Transverse colon (tissue), 4 donors: ENCODE measurements around the gene SCARF1. TPM values are rescaled to one million over a fixed set of nuclear protein-coding genes. Genes with fewer than 3 reads are reported as not detected.
A peak's percentile ranks its signal among the peaks of the same experiment; 100 is the strongest.
"Not testable (repeated sequence)": the region's sequence is repeated elsewhere in the genome, so short reads cannot be mapped to it uniquely, and the experiment has no call there.

Experiments used
- DNase-seq: peaks from one replicate; pipeline ENCODE4 v3.0.0-alpha.2; 2019
- H3K27ac ChIP-seq, 4 donors: fragments of 200-600 bp; sonication (generic); 2 replicates each; pipeline ENCODE4 v1.5.1; 2016 to 2018; ENCODE audit warnings: inconsistent platforms in 4 of 4
- H3K27me3 ChIP-seq: fragments of 200-600 bp; sonication (generic); 2 replicates; pipeline ENCODE4 v1.5.1; 2017; ENCODE audit warnings: inconsistent platforms
- H3K36me3 ChIP-seq, 4 donors: fragments of 200-600 bp; sonication (generic); 2 replicates each; pipeline ENCODE4 v1.5.1; 2017 to 2019; ENCODE audit warnings: inconsistent platforms in 4 of 4
- H3K4me1 ChIP-seq, 4 donors: fragments of 200-600 bp; sonication (generic); 2 replicates each; pipeline ENCODE4 v1.5.1; 2017 to 2020; ENCODE audit warnings: inconsistent platforms in 4 of 4
- H3K4me3 ChIP-seq, 4 donors: fragments of 200-600 bp; sonication (generic); 1 replicate in 1 of 4; 2 replicates in 3 of 4; pipeline versions ENCODE4 v1.5.1 to v1.6.1; 2017 to 2019; ENCODE audit warnings: inconsistent platforms in 4 of 4
- H3K9me3 ChIP-seq, 2 donors: fragments of 200-600 bp; sonication (generic); 2 replicates each; pipeline ENCODE4 v1.5.1; 2017 to 2019; ENCODE audit warnings: inconsistent platforms in 2 of 2
- EP300 ChIP-seq: sonication (generic); formaldehyde crosslinking; IDR thresholded peaks from one replicate; pipeline ENCODE4 v1.6.1; 2017; ENCODE audit warnings: antibody characterized with exemption, low read depth
- POLR2A ChIP-seq: fragments of 450-650 bp; IDR thresholded peaks from one replicate; pipeline ENCODE4 v1.6.1; 2016; ENCODE audit warnings: antibody characterized with exemption, mild to moderate bottlenecking, moderate library complexity
- POLR2AphosphoS5 ChIP-seq, 3 donors: sonication (generic); formaldehyde crosslinking; IDR thresholded peaks; one replicate each; pipeline ENCODE4 v1.6.1; 2016; ENCODE audit warnings: antibody characterized with exemption in 3 of 3
- WGBS, 2 donors: methylation state at CpG; one replicate each; pipeline ENCODE4 v1.1.5; 2018; ENCODE audit warnings: low coverage in 1 of 2; 5-methylcytosine and 5-hydroxymethylcytosine counted together
- in situ Hi-C, 4 donors: fragments of 200-750 bp; cut with MboI; loops; one replicate each; pipeline versions ENCODE4 v1.15.0 to v1.15.1; 2017; ENCODE audit warnings: low sequenced_read_pairs in 3 of 4, low pct_ligation_motif_present in 1 of 4, low pct_unique_long_range_greater_than_20kb in 1 of 4
- intact Hi-C: fragments of 100-400 bp; cut with DNase I; formaldehyde crosslinking; loops from one replicate; pipeline ENCODE4 v1.15.1; 2023; ENCODE audit warnings: low total_unique reads
- total RNA-seq, 4 donors: library from RNA; depleted of rRNA; stranded (reverse); fragments of >200 nt; gene quantifications; one replicate each; pipeline ENCODE4 v1.1.0, GENCODE V29; 2016
- TF ChIP-seq, protein P1 (sequence below), 5 experiments: fragments of 200-600 bp in 3 of 5; fragments of 450-650 bp in 2 of 5; sonication (generic) in 3 of 5; IDR thresholded peaks; 1 replicate in 2 of 5; 2 replicates in 3 of 5; pipeline ENCODE4 v1.5.1; 2016 to 2017; ENCODE audit warnings: antibody characterized with exemption in 5 of 5, inconsistent platforms in 3 of 5, mild to moderate bottlenecking in 2 of 5, moderate library complexity in 1 of 5

SCARF1 gene, protein sequence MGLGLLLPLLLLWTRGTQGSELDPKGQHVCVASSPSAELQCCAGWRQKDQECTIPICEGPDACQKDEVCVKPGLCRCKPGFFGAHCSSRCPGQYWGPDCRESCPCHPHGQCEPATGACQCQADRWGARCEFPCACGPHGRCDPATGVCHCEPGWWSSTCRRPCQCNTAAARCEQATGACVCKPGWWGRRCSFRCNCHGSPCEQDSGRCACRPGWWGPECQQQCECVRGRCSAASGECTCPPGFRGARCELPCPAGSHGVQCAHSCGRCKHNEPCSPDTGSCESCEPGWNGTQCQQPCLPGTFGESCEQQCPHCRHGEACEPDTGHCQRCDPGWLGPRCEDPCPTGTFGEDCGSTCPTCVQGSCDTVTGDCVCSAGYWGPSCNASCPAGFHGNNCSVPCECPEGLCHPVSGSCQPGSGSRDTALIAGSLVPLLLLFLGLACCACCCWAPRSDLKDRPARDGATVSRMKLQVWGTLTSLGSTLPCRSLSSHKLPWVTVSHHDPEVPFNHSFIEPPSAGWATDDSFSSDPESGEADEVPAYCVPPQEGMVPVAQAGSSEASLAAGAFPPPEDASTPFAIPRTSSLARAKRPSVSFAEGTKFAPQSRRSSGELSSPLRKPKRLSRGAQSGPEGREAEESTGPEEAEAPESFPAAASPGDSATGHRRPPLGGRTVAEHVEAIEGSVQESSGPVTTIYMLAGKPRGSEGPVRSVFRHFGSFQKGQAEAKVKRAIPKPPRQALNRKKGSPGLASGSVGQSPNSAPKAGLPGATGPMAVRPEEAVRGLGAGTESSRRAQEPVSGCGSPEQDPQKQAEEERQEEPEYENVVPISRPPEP
- total RNA-seq, result 10 to 100 TPM; 11.2 to 63.2 (median 16.3) TPM

DNA sequence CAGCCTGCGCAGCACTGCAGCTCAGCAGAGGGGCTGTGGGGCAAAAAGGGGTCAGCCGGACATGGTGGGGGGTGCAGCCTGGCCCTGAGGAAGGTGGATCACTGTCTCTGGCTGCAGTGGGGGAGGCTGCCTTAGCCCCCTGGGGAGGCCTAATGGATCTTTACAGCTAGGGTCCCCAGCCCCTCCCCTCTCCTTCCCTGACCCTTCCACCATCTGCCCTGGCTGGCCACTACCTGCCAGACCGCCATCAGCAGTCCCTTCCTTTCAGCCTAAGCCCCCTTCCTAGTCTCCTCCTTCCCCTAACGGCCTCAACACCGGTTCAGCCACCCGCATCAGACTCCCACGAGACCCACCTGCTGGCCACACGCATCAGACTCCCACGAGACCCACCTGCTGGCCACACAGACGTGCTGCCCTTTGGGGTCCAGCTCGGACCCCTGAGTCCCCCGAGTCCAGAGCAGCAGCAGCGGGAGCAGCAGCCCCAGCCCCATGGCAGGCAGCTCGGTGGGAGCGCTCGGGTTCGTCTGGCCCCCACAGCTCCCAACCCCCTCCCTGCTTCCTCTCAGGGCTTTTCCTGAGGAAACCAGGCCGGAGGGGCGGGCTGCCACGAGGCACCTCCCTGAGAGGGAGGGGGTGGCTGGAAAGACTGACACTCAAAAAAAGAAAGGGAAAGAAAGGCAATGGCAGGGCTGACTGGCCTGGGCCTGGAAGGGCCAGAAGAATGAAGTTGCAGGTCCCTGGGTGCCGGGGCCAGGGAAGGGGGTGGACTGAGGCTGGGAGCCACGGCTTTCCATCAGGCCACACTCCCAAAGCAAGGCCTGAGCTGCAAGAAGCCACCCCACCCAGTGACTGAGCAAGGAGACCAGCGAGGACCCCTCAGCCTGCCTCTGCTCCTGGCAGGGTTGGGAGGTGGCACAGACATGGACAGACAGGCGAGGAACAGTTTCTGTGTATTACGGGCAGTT is at the start of gene SCARF1:
Gene SCARF1 (minus strand): TSS at position 526 of the 965 bp plus-strand sequence. CDS start 35 bp downstream, at position 491.
- peaks cover 0 to under 1% (median 0%) of the 10 kb centered on the region in 4 donors for H3K36me3 ChIP-seq
- H3K27ac ChIP-seq, result peak within 1 kb of the TSS; percentile 18 to 76 (median 50)
- 74 to 100% methylated on average over 1 to 22 of the region's 25 CpGs for WGBS, 2 donors
- no peaks in the 10 kb centered on the region for H3K9me3 ChIP-seq
- no peak for DNase-seq
- no peaks in the 10 kb centered on the region for H3K27me3 ChIP-seq
- peaks cover 17 to 38% (median 32%) of the 10 kb centered on the region in 4 donors for H3K4me1 ChIP-seq
- no peak for TF ChIP-seq POLR2A
- TF ChIP-seq POLR2AphosphoS5 (IDR thresholded peaks at IDR 0.05), result peak in 2 of 3 donors; percentile 26 to 53
- TF ChIP-seq, protein P1, sequence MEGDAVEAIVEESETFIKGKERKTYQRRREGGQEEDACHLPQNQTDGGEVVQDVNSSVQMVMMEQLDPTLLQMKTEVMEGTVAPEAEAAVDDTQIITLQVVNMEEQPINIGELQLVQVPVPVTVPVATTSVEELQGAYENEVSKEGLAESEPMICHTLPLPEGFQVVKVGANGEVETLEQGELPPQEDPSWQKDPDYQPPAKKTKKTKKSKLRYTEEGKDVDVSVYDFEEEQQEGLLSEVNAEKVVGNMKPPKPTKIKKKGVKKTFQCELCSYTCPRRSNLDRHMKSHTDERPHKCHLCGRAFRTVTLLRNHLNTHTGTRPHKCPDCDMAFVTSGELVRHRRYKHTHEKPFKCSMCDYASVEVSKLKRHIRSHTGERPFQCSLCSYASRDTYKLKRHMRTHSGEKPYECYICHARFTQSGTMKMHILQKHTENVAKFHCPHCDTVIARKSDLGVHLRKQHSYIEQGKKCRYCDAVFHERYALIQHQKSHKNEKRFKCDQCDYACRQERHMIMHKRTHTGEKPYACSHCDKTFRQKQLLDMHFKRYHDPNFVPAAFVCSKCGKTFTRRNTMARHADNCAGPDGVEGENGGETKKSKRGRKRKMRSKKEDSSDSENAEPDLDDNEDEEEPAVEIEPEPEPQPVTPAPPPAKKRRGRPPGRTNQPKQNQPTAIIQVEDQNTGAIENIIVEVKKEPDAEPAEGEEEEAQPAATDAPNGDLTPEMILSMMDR (IDR thresholded peaks at IDR 0.05), result no peak
- TF ChIP-seq EP300, result no peak
- H3K4me3 ChIP-seq, result peak within 1 kb of the TSS in 2 of 4 donors; percentile 10 to 16
- in situ Hi-C loops (no loop called here), intact Hi-C loops (loop anchor here (5.0 kb wide), 1 partner anchor 73 kb away; no protein-coding TSS in a partner anchor)

DNA sequence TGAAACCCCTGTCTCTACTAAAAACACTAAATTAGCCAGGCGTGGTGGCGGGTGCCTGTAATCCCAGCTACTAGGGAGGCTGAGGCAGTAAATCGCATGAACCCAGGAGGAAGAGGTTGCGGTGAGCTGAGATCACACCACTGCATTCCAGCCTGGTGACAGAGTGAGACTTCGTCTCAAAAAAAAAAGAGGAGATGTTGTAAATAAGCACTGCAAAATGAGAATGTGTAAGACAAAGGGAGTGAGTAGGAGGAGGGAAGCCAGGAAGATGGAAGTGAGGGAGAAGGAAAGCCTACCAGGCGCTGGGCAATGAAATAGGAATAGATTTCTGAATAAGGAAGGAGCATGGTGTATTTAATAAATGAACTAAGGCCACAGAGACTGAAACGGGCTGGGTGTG is 47.8 kb upstream of the SCARF1 start:
- 85 to 93% methylated on average over 5 to 7 of the region's 7 CpGs for WGBS, 2 donors

DNA sequence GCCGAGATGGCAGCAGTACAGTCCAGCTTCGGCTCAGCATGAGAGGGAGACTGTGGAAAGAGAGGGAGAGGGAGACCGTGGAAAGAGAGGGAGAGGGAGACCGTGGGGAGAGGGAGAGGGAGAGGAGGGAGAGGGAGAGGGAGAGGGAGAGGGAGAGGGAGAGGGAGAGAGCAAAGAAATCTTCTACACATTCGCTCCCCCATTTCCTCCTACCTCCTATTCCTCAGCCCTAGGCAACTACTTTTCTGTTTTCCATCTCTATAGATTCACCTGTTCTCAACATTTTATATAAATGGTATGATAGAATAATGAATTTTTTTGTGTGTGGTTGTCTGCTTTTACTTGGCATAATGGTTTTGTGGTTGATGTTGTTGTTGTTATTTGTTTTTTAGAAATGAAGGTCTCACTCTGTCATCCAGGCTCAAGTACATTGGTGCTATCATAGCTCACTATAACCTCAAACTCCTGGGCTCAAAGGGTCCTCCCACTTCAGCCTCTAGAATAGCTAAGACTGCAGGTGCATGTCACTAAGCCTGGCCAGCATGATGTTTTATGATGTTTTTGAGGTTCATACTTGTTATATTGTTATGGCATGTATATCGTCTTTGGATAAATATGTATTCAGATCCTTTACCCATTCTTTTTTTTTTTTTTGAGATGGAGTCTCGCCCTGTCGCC is 45.2 kb upstream of the SCARF1 start:
- 70 to 85% methylated on average over 1 to 8 of the region's 8 CpGs for WGBS, 2 donors
- no peaks in the 10 kb centered on the region for H3K36me3 ChIP-seq
- H3K27ac ChIP-seq, result no peak overlapping the region
- no peak overlapping the region for H3K4me3 ChIP-seq
- no peaks in the 10 kb centered on the region for H3K9me3 ChIP-seq
- no peak for TF ChIP-seq POLR2A
- TF ChIP-seq POLR2AphosphoS5 (IDR thresholded peaks at IDR 0.05), result no peak
- TF ChIP-seq, protein P1 (IDR thresholded peaks at IDR 0.05), result no peak
- TF ChIP-seq EP300, result no peak
- H3K27me3 ChIP-seq, result no peaks in the 10 kb centered on the region
- intact Hi-C loops (no loop called here), in situ Hi-C loops (loop anchor here in 2 of 4 donors (25.0 kb wide), 2 partner anchors 172 to 347 kb away; partner anchors contain the start of genes DPH1 (in 1 of the 2), OVCA2 (in 1 of the 2) and RTN4RL1 (in 1 of the 2))
- no peak for DNase-seq
- H3K4me1 ChIP-seq, result no peaks in the 10 kb centered on the region

More for the DNA sequence above, 47.8 kb upstream of the SCARF1 start:
- in situ Hi-C loops, result loop anchor here in 2 of 4 donors (25.0 kb wide), 2 partner anchors 169 to 344 kb away; partner anchors contain the start of genes DPH1 (in 1 of the 2), OVCA2 (in 1 of the 2) and RTN4RL1 (in 1 of the 2)
- no peaks in the 10 kb centered on the region for H3K9me3 ChIP-seq
- DNase-seq, result no peak
- no peak overlapping the region for H3K27ac ChIP-seq
- H3K36me3 ChIP-seq, result no peaks in the 10 kb centered on the region
- no peaks in the 10 kb centered on the region for H3K4me1 ChIP-seq
- intact Hi-C loops, result no loop called here
- H3K4me3 ChIP-seq, result no peak overlapping the region
- TF ChIP-seq EP300, result no peak
- TF ChIP-seq, protein P1 (IDR thresholded peaks at IDR 0.05), result no peak
- TF ChIP-seq POLR2AphosphoS5 (IDR thresholded peaks at IDR 0.05), result no peak
- no peak for TF ChIP-seq POLR2A
- no peaks in the 10 kb centered on the region for H3K27me3 ChIP-seq

DNA sequence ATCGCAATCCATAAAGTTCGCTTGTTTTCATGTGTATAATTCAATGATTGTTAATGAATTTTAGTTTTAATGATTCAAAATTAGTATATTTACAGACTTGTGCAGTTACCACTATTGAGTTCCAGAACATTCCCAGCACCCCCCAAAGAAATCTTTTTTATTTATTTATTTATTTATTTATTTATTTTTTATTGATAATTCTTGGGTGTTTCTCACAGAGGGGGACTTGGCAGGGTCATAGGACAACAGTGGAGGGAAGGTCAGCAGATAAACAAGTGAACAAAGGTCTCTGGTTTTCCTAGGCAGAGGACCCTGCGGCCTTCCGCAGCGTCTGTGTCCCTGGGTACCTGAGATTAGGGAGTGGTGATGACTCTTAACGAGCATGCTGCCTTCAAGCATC is 42.9 kb upstream of the SCARF1 start:
- H3K9me3 ChIP-seq, H3K27ac ChIP-seq, DNase-seq, intact Hi-C loops, H3K27me3 ChIP-seq, H3K4me3 ChIP-seq, H3K36me3 ChIP-seq: not testable (repeated sequence)
- in situ Hi-C loops, result loop anchor here in 2 of 4 donors (25.0 kb wide), 2 partner anchors 174 to 349 kb away; partner anchors contain the start of genes DPH1 (in 1 of the 2), OVCA2 (in 1 of the 2) and RTN4RL1 (in 1 of the 2)
- peaks cover 3 to 11% (median 10%) of the 10 kb centered on the region in 4 donors for H3K4me1 ChIP-seq
- 39 to 82% methylated on average over 2 to 6 of the region's 6 CpGs for WGBS, 2 donors
